ENCODE measurements around the gene PACRG.

Gene PACRG

DNA sequence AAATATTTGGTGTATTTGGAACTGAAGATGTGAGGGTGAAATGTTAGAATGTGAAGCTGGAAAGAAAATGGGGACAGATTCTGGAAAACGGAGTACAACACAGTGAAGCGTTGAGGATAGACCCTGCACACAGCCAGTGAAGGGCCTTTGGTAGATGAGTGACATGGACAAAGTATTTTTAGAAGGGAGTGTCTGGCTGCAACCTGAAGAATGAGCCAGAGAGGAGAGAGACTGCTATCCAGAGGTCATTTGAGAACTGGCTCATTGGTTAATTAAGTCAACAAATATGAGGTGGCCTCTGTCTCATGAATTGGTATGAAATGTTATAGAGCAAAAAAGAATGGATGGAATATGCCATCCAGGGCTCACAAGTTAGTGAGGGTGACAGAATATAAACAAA lies 310.5 kb downstream of the PACRG start:
- no peak overlapping the region for H2BK120ac ChIP-seq (ENCODE audit: low read depth, low read length)
- 93% methylated on average over 2 of the region's 2 CpGs for WGBS
- no peak overlapping the region for H4K91ac ChIP-seq (ENCODE audit: low read length)
- no peak overlapping the region for H4K8ac ChIP-seq (ENCODE audit: low read length)
- DNase-seq, result no peak
- H2BK5ac ChIP-seq (ENCODE audit: low read depth, low read length, poor library complexity, severe bottlenecking), result no peak overlapping the region
- no peaks in the 10 kb centered on the region for H3K36me3 ChIP-seq (ENCODE audit: control insufficient read depth in 1 of 2, insufficient read depth in 2 of 2, low read depth in 1 of 2, low read length in 2 of 2)
- no peak overlapping the region for H3K4me3 ChIP-seq (ENCODE audit: insufficient read depth in 1 of 2, low read depth in 1 of 2, low read length in 2 of 2)
- no peak overlapping the region for H3K23ac ChIP-seq (ENCODE audit: low read length in 2 of 2)
- no peaks in the 10 kb centered on the region for H3K27me3 ChIP-seq (ENCODE audit: control insufficient read depth in 1 of 2, insufficient read depth in 1 of 2, low read length in 2 of 2)
- H3K4ac ChIP-seq (ENCODE audit: low read depth in 1 of 2, low read length in 2 of 2), result no peak overlapping the region
- H2BK15ac ChIP-seq (ENCODE audit: low read depth, poor library complexity, severe bottlenecking), result no peak overlapping the region
- H3K4me1 ChIP-seq (ENCODE audit: control insufficient read depth, insufficient read depth, low read depth, low read length), result no peaks in the 10 kb centered on the region
- no peak overlapping the region for H3K27ac ChIP-seq (ENCODE audit: low read length, poor library complexity, severe bottlenecking)
- H3K14ac ChIP-seq (ENCODE audit: low read length in 2 of 2), result no peak overlapping the region
- H2AFZ ChIP-seq (ENCODE audit: low read depth, low read length), result no peak overlapping the region
- no peak overlapping the region for H2AK5ac ChIP-seq (ENCODE audit: low read length, severe bottlenecking)
- H2BK12ac ChIP-seq (ENCODE audit: low read length in 2 of 2), result no peak overlapping the region
- H3K4me2 ChIP-seq (ENCODE audit: low read length, poor library complexity, severe bottlenecking), result no peak overlapping the region
- H3K79me1 ChIP-seq (replicated peaks; ENCODE audit: low read length, poor library complexity, severe bottlenecking), result no peaks in the 10 kb centered on the region
- no peak overlapping the region for H3K18ac ChIP-seq (ENCODE audit: low read depth in 1 of 2, low read length in 2 of 2)
- H3K9ac ChIP-seq (ENCODE audit: low read length), result no peak overlapping the region
- peaks cover 5% of the 10 kb centered on the region for H3K9me3 ChIP-seq (ENCODE audit: control insufficient read depth, low read length)

DNA sequence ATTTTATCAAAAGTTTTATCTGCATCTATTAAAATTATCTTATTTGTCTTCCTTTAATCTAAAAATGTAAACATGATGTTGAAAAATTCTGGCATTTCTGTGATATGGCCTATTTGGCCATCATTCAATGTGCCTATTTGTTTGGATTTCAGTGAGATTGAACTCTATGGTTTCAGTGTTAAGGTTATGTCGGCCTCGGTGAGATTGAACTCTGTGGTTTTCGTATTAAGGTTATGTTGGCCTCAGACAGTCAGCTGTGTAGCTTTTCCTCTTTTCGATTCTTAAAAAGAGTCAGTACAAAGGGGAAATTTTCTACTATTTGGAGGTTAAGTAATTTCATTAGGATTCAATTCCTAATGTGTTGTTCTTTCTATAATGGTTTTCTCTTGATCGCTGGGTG lies 320.6 kb downstream of the PACRG start:
- no peak overlapping the region for H2BK5ac ChIP-seq (ENCODE audit: low read depth, low read length, poor library complexity, severe bottlenecking)
- H3K4me2 ChIP-seq (ENCODE audit: low read length, poor library complexity, severe bottlenecking), result no peak overlapping the region
- H3K79me1 ChIP-seq (replicated peaks; ENCODE audit: low read length, poor library complexity, severe bottlenecking), result no peaks in the 10 kb centered on the region
- no peaks in the 10 kb centered on the region for H3K27me3 ChIP-seq (ENCODE audit: control insufficient read depth in 1 of 2, insufficient read depth in 1 of 2, low read length in 2 of 2)
- H2AK5ac ChIP-seq (ENCODE audit: low read length, severe bottlenecking), result no peak overlapping the region
- no peak overlapping the region for H3K23ac ChIP-seq (ENCODE audit: low read length in 2 of 2)
- H3K18ac ChIP-seq (ENCODE audit: low read depth in 1 of 2, low read length in 2 of 2), result no peak overlapping the region
- 95% methylated on average over 5 of the region's 5 CpGs for WGBS
- no peak overlapping the region for H2AFZ ChIP-seq (ENCODE audit: low read depth, low read length)
- no peak overlapping the region for H4K91ac ChIP-seq (ENCODE audit: low read length)
- peaks cover 6% of the 10 kb centered on the region for H3K9me3 ChIP-seq (ENCODE audit: control insufficient read depth, low read length)
- no peak overlapping the region for H3K14ac ChIP-seq (ENCODE audit: low read length in 2 of 2)
- no peaks in the 10 kb centered on the region for H3K36me3 ChIP-seq (ENCODE audit: control insufficient read depth in 1 of 2, insufficient read depth in 2 of 2, low read depth in 1 of 2, low read length in 2 of 2)
- H3K27ac ChIP-seq (ENCODE audit: low read length, poor library complexity, severe bottlenecking), result no peak overlapping the region
- DNase-seq, result no peak
- no peak overlapping the region for H2BK12ac ChIP-seq (ENCODE audit: low read length in 2 of 2)
- no peak overlapping the region for H2BK120ac ChIP-seq (ENCODE audit: low read depth, low read length)
- H2BK15ac ChIP-seq (ENCODE audit: low read depth, poor library complexity, severe bottlenecking), result no peak overlapping the region
- H3K4me1 ChIP-seq (ENCODE audit: control insufficient read depth, insufficient read depth, low read depth, low read length), result no peaks in the 10 kb centered on the region
- H3K4me3 ChIP-seq (ENCODE audit: insufficient read depth in 1 of 2, low read depth in 1 of 2, low read length in 2 of 2), result no peak overlapping the region
- no peak overlapping the region for H4K8ac ChIP-seq (ENCODE audit: low read length)
- H3K4ac ChIP-seq (ENCODE audit: low read depth in 1 of 2, low read length in 2 of 2), result no peak overlapping the region
- no peak overlapping the region for H3K9ac ChIP-seq (ENCODE audit: low read length)

DNA sequence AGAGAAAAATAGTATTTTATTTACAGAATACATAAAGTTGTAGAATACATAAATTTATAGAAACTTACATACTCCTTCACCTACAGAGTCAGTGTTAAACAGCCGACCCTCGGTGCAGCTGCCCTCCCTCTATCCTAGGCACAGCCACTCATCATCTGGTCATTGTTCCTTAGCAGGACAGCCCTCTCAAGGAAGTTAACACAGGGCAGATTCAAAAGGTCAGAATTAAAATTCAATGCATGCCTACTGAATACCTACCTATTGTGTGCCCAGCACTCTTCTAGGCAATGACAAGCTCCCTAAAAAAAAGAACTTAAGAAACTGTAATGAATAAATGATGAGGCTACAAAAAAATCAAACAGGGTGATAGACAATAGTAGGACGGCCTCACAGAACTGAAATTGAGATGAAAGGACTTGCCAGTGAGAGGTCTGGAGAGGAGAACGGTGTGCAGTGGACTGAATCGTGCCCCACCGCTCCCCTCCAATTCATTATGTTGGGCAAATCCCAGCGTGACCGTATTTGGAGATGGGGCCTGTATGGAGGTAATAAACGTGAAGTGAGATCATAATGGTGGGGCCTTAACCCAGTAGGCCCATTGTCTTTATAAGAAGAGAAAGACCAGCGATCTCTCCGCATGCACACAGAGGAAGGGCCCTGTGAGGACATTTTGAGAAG lies 326.0 kb downstream of the PACRG start:
- no peak overlapping the region for H2AFZ ChIP-seq (ENCODE audit: low read depth, low read length)
- no peaks in the 10 kb centered on the region for H3K79me1 ChIP-seq (replicated peaks; ENCODE audit: low read length, poor library complexity, severe bottlenecking)
- H3K9me3 ChIP-seq (ENCODE audit: control insufficient read depth, low read length), result peaks cover 11% of the 10 kb centered on the region
- no peak overlapping the region for H3K23ac ChIP-seq (ENCODE audit: low read length in 2 of 2)
- no peaks in the 10 kb centered on the region for H3K36me3 ChIP-seq (ENCODE audit: control insufficient read depth in 1 of 2, insufficient read depth in 2 of 2, low read depth in 1 of 2, low read length in 2 of 2)
- H3K4me2 ChIP-seq (ENCODE audit: low read length, poor library complexity, severe bottlenecking), result no peak overlapping the region
- no peak overlapping the region for H3K4me3 ChIP-seq (ENCODE audit: insufficient read depth in 1 of 2, low read depth in 1 of 2, low read length in 2 of 2)
- H3K4ac ChIP-seq (ENCODE audit: low read depth in 1 of 2, low read length in 2 of 2), result no peak overlapping the region
- no peak overlapping the region for H3K27ac ChIP-seq (ENCODE audit: low read length, poor library complexity, severe bottlenecking)
- H2BK12ac ChIP-seq (ENCODE audit: low read length in 2 of 2), result no peak overlapping the region
- DNase-seq, result no peak
- H2BK5ac ChIP-seq (ENCODE audit: low read depth, low read length, poor library complexity, severe bottlenecking), result no peak overlapping the region
- H3K14ac ChIP-seq (ENCODE audit: low read length in 2 of 2), result no peak overlapping the region
- no peaks in the 10 kb centered on the region for H3K4me1 ChIP-seq (ENCODE audit: control insufficient read depth, insufficient read depth, low read depth, low read length)
- H2AK5ac ChIP-seq (ENCODE audit: low read length, severe bottlenecking), result no peak overlapping the region
- H3K27me3 ChIP-seq (ENCODE audit: control insufficient read depth in 1 of 2, insufficient read depth in 1 of 2, low read length in 2 of 2), result no peaks in the 10 kb centered on the region
- H2BK120ac ChIP-seq (ENCODE audit: low read depth, low read length), result no peak overlapping the region
- H4K8ac ChIP-seq (ENCODE audit: low read length), result no peak overlapping the region
- H4K91ac ChIP-seq (ENCODE audit: low read length), result no peak overlapping the region
- WGBS, result 92% methylated on average over 11 of the region's 11 CpGs
- no peak overlapping the region for H3K9ac ChIP-seq (ENCODE audit: low read length)
- no peak overlapping the region for H2BK15ac ChIP-seq (ENCODE audit: low read depth, poor library complexity, severe bottlenecking)
- no peak overlapping the region for H3K18ac ChIP-seq (ENCODE audit: low read depth in 1 of 2, low read length in 2 of 2)

DNA sequence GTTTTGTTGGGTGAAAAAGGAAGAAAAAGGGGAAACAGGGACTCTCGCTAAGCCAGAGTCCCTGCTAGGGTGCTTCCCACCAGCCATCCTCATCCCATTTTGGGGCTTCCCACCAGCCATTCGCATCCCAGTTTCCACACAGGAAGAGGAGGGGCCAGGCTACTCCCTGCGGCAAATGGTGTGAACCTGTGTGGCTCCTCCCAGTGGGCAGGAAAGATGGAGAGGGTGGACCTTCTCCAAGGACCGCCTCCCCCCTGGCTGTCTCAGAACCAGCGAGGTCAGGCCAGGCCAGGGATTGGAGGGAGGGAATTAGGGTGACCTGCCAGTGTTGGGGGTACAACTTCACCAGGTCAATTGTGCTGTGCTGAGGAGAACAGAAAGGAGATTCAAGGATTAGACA lies 326.9 kb downstream of the PACRG start:
- Histone ChIP-seq H3K36me3 (ENCODE audit: control insufficient read depth in 1 of 2, insufficient read depth in 2 of 2, low read depth in 1 of 2, low read length in 2 of 2) (no peaks in the 10 kb centered on the region), H2BK5ac (ENCODE audit: low read depth, low read length, poor library complexity, severe bottlenecking) (no peak overlapping the region), H2BK120ac (ENCODE audit: low read depth, low read length) (no peak overlapping the region), H3K4ac (ENCODE audit: low read depth in 1 of 2, low read length in 2 of 2) (no peak overlapping the region), H3K23ac (ENCODE audit: low read length in 2 of 2) (no peak overlapping the region), H4K91ac (ENCODE audit: low read length) (no peak overlapping the region), H3K4me2 (ENCODE audit: low read length, poor library complexity, severe bottlenecking) (no peak overlapping the region), H3K27ac (ENCODE audit: low read length, poor library complexity, severe bottlenecking) (no peak overlapping the region), H3K18ac (ENCODE audit: low read depth in 1 of 2, low read length in 2 of 2) (no peak overlapping the region), H2AK5ac (ENCODE audit: low read length, severe bottlenecking) (no peak overlapping the region), H3K14ac (ENCODE audit: low read length in 2 of 2) (no peak overlapping the region), H3K4me1 (ENCODE audit: control insufficient read depth, insufficient read depth, low read depth, low read length) (no peaks in the 10 kb centered on the region), H2AFZ (ENCODE audit: low read depth, low read length) (no peak overlapping the region), H4K8ac (ENCODE audit: low read length) (no peak overlapping the region), H3K4me3 (ENCODE audit: insufficient read depth in 1 of 2, low read depth in 1 of 2, low read length in 2 of 2) (no peak overlapping the region), H2BK12ac (ENCODE audit: low read length in 2 of 2) (no peak overlapping the region), H3K27me3 (ENCODE audit: control insufficient read depth in 1 of 2, insufficient read depth in 1 of 2, low read length in 2 of 2) (no peaks in the 10 kb centered on the region), H2BK15ac (ENCODE audit: low read depth, poor library complexity, severe bottlenecking) (no peak overlapping the region), H3K9me3 (ENCODE audit: control insufficient read depth, low read length) (peaks cover 11% of the 10 kb centered on the region), H3K9ac (ENCODE audit: low read length) (no peak overlapping the region), H3K79me1 (replicated peaks; ENCODE audit: low read length, poor library complexity, severe bottlenecking) (no peaks in the 10 kb centered on the region)
- no peak for DNase-seq
- 92% methylated on average over 5 of the region's 5 CpGs for WGBS
